Measurements from ENCODE around the gene TGM6. TPM values are rescaled to one million over a fixed set of nuclear protein-coding genes. Genes with fewer than 3 reads are reported as not detected.

TGM6 gene
- total RNA-seq, 1 experiment from 2014 or later, result not detected

DNA sequence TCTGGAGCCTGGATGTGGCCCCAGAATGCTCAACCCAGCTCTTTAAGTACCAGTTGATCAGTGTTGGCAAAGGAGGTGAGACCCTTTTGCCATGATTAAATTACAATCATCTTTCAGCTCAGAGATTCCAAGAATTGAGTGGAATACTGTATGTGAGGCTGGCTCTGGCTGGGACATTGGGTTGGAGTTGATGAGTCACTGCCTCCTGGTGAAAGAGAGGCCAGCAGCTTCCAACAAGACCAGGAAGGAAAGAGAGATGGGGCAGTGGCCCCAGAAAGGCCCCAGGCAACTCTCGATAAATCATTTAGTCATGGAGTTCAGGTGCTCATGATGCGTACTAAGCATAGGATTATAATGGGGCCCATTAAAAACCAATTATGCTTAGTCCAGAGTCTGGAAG lies 2.1 kb downstream of the TGM6 start:
- Histone ChIP-seq H3K9ac (ENCODE audit: extremely low read depth, insufficient read length, low read length) (no peak overlapping the region), H3K9me3 (ENCODE audit: control insufficient read depth, low read depth, low read length) (no peaks in the 10 kb centered on the region), H3T11ph (ENCODE audit: low read length) (no peak overlapping the region), H4K5ac (ENCODE audit: insufficient read length, low read depth, low read length) (no peak overlapping the region), H2BK12ac (ENCODE audit: insufficient read length, low read depth, low read length) (no peak overlapping the region), H3K23me2 (ENCODE audit: insufficient read length, low read depth, low read length, poor library complexity, severe bottlenecking) (no peaks in the 10 kb centered on the region), H3K27me3 (ENCODE audit: insufficient read depth, low read length) (no peaks in the 10 kb centered on the region), H3K27ac (ENCODE audit: insufficient read length, low read depth, low read length) (no peak overlapping the region), H2BK5ac (ENCODE audit: insufficient read length, low read length) (no peak overlapping the region), H4K8ac (replicated peaks; ENCODE audit: insufficient read length, low read depth, low read length) (no peak overlapping the region), H3K79me2 (ENCODE audit: insufficient read depth, low read length) (no peaks in the 10 kb centered on the region), H3K79me1 (ENCODE audit: insufficient read depth, low read depth, low read length, poor library complexity, severe bottlenecking) (no peaks in the 10 kb centered on the region), H3K4me1 (ENCODE audit: insufficient read depth, low read length) (peaks cover 8% of the 10 kb centered on the region; the same call in 1 of the 2 replicates), H3K4ac (ENCODE audit: low read depth, low read length) (no peak overlapping the region), H2AFZ (ENCODE audit: low read length) (no peak overlapping the region), H3K18ac (ENCODE audit: insufficient read length, low read depth, low read length) (no peak overlapping the region), H3K56ac (ENCODE audit: insufficient read length, low read depth, low read length) (no peak overlapping the region), H4K20me1 (ENCODE audit: control insufficient read depth, insufficient read depth, insufficient read length) (no peaks in the 10 kb centered on the region), H2AK5ac (ENCODE audit: insufficient read length, low read length) (no peak overlapping the region), H4K91ac (ENCODE audit: insufficient read length, low read depth, low read length) (no peak overlapping the region), H2BK20ac (ENCODE audit: low read depth, low read length, poor library complexity, severe bottlenecking) (no peak overlapping the region), H3K14ac (ENCODE audit: insufficient read depth, low read length) (no peak overlapping the region), H2BK120ac (ENCODE audit: low read depth, low read length, poor library complexity, severe bottlenecking) (no peak overlapping the region), H2BK15ac (ENCODE audit: low read depth, low read length) (no peak overlapping the region), H3K23ac (ENCODE audit: insufficient read length, low read depth, low read length) (no peak overlapping the region), H3K4me2 (ENCODE audit: insufficient read depth, insufficient read length, low read length) (no peak overlapping the region)
- no peaks in the 10 kb centered on the region for H3K36me3 Mint-ChIP-seq (ENCODE audit: insufficient read depth in 1 of 3, low read depth in 3 of 3)
- no peaks in the 10 kb centered on the region; the same call in 1 of the 2 replicates for H3K27me3 Mint-ChIP-seq (ENCODE audit: low read depth)
- no peaks in the 10 kb centered on the region; a peak in 1 of 5 replicates for H3K9me3 Mint-ChIP-seq
- H3K4me1 Mint-ChIP-seq, result peaks cover 15 to 18% of the 10 kb centered on the region in 2 experiments
- no peak overlapping the region for H3K4me3 Mint-ChIP-seq
- TF ChIP-seq, protein P1, sequence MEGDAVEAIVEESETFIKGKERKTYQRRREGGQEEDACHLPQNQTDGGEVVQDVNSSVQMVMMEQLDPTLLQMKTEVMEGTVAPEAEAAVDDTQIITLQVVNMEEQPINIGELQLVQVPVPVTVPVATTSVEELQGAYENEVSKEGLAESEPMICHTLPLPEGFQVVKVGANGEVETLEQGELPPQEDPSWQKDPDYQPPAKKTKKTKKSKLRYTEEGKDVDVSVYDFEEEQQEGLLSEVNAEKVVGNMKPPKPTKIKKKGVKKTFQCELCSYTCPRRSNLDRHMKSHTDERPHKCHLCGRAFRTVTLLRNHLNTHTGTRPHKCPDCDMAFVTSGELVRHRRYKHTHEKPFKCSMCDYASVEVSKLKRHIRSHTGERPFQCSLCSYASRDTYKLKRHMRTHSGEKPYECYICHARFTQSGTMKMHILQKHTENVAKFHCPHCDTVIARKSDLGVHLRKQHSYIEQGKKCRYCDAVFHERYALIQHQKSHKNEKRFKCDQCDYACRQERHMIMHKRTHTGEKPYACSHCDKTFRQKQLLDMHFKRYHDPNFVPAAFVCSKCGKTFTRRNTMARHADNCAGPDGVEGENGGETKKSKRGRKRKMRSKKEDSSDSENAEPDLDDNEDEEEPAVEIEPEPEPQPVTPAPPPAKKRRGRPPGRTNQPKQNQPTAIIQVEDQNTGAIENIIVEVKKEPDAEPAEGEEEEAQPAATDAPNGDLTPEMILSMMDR (conservative IDR thresholded peaks at IDR 0.05), result no peak
- no peak for DNase-seq
- WGBS (ENCODE audit: extremely low coverage, insufficient read length, low lambda C conversion rate), result no CpG with 5 or more reads among the region's 2 CpGs
- H3K27ac Mint-ChIP-seq, result no peak overlapping the region

Data from H9 (cell line).